Cardiac septum (tissue), 1 donor: ENCODE results near the gene PBLD. TPM values are rescaled to one million over a fixed set of nuclear protein-coding genes. Genes with fewer than 3 reads are reported as not detected.
"Not testable (repeated sequence)": the region's sequence is repeated elsewhere in the genome, so short reads cannot be mapped to it uniquely, and the experiment has no call there.

ENCODE experiments used
- DNase-seq: peaks from one replicate; pipeline ENCODE4 v3.0.0-alpha.2; 2020; ENCODE audit warnings: low spot score
- intact Hi-C: fragments of 100-400 bp; cut with DNase I; formaldehyde crosslinking; loops from one replicate; pipeline ENCODE4 v1.14.0; 2022
- total RNA-seq: library from RNA; stranded (reverse); fragmentation: NEBNext Ultra II Directional; extraction: Animal tissue kit (Norgen Biotek cat#: 25700); gene quantifications from one replicate; pipeline ENCODE4 v1.2.1, GENCODE V29; 2021
- donor health status: DM: no; HTN: no; CAD: no.

PBLD gene
- total RNA-seq, 1 donor from 2014 or later = 6.9 TPM

DNA sequence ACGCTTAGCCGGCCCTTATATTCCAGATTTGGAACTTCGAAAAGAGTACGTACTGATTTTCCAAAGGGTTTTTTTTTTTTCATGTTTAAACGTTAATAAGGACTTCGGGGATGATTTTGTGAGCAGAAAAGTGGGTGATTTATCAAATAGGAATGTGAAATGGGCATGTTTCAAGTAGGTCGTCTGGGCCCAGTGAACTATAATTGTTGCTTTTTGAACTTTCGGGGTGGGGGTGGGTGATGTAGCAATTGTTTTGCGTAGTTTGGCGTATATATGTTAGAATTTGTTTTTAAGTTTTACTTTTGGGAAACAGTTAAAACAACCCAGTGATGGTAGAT, 299 bp upstream of the PBLD start:
- intact Hi-C loops = loop anchor here (10.0 kb wide), 1 partner anchor 258 kb away; the partner anchor contains the start of gene HERC4
- no peak for DNase-seq

- intact Hi-C loops = loop anchor here (10.0 kb wide), 1 partner anchor 257 kb away; the partner anchor contains the start of gene HERC4
Measured at GRCh38 chr10:68331455-68332258, 1.1 kb downstream of the PBLD start, which contains the start of gene HNRNPH3. HNRNPH3 (plus strand) TSS chr10:68332064; CDS start chr10:68337222, 5,158 bp downstream.

DNA sequence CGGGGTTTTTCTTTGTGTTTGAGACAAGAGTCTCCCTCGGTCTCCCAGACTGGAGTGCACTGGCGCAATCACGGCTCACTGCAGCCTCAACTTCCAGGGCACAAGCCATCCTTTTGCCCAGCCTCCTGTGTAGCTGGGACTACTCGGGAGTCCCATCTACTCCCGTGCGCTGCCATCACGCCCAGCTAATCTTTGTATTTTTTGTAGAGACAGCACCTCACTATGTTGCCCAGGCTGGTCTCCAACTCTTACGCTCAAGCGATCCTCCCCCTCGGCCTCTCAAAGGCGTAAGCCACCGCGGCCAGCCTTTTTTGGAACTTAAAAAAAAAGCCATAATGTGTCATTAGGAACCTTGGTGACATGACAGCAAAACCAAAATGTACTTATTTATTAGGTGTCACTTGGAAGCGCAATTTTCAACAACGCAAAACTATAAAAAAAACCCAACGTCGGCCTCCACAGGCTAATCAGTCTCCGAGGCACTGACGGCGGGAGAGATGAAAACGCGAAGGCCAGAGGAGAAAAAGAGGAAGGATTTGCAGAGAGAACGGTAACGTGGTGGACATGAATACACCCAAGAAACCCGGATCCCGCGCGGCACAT, 1.8 kb downstream of the PBLD start:
- intact Hi-C loops = loop anchor here (10.0 kb wide), 1 partner anchor 256 kb away; the partner anchor contains the start of gene HERC4
- no peak for DNase-seq

More at GRCh38 chr10:68331455-68332258, 1.1 kb downstream of the PBLD start, which contains the start of gene HNRNPH3:
- DNase-seq = peak; percentile 99

GRCh38 chr10:68329506-68329861, 3.2 kb downstream of the PBLD start:
- intact Hi-C loops = loop anchor here (10.0 kb wide), 1 partner anchor 445 kb away; the partner anchor contains the start of gene SIRT1
- no peak for DNase-seq

GRCh38 chr10:68327889-68328786, 4.6 kb downstream of the PBLD start:
- DNase-seq = no peak
- intact Hi-C loops = loop anchor here (10.0 kb wide), 1 partner anchor 443 kb away; the partner anchor contains the start of gene SIRT1

GRCh38 chr10:68324396-68324795, 8.3 kb downstream of the PBLD start:
- intact Hi-C loops = loop anchor here (10.0 kb wide), 1 partner anchor 440 kb away; the partner anchor contains the start of gene SIRT1
- DNase-seq = not testable (repeated sequence)

DNA sequence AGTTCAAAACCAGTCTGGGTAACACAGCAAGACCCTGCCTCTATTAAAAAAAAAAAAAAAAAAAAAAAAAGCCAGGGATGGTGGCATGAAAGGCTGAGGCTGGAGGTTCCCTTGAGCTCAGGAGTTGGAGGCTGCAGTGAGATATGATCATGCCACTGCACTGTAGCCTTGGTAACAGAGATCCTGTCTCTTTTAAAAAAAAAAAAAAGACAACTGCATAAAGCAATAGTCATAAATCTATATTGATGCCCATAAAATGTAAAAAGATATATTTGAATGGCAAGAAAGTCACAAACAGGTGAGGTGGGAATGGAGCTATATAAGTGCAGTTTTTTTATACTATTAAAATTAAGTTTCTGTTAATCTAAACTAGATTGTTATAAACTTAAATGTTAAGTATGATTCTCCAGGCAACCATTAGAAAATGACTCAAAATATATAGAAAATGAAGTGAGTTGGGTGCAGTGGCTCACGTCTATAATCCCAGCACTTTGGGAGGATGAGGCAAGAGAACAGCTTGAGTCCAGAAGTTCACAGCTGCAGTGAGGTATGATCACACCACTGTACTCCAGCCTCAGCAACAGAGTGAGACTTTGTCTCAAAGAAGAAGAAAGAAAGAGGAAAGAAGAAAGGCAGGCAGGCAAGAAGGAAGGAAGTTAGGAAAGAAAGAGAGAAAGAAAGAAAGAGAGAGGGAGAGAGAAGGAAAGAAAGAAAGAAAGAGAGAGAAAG, 14.2 kb downstream of the PBLD start:
- no peak for DNase-seq
- intact Hi-C loops = no loop called here

DNA sequence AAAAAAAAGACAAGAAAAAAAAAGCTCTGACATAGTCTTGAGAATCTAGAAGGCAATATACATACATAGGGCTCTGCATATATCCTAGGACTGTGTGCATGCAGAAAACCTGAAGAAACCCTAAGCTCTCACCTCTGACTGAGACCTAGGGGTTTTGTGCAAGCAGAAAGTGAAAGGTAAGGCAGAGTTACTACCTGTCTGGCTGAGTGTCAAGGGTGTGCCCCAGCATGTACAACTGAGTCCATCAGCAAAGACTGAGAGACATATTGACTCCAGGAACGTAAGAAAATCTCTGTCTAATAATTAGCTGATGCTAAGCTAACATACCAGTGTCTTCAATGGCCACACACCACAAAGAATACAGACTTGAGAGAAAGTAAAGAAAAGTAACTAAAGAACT, 17.1 kb downstream of the PBLD start:
- DNase-seq = no peak
- intact Hi-C loops = no loop called here

GRCh38 chr10:68314930-68315329, 17.8 kb downstream of the PBLD start:
- DNase-seq, intact Hi-C loops: not testable (repeated sequence)

DNA sequence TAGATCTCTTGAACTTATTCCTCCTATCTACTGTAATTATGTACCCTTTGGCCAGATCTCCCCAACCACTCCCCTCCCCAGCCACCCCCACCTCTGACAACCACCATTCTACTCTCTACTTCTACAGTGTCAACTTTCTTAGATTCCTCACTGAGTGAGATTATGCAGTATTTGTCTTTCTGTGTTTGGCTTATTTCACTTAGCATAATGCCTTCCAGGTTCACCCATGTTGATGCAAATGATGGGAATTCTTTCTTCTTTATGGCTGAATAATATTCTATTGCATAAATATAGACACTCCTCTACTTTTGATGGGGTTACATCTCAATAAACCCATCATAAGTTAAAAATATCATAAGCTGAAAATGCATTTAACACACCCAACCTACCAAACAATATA, 22.2 kb downstream of the PBLD start:
- no peak for DNase-seq
- intact Hi-C loops = no loop called here

DNA sequence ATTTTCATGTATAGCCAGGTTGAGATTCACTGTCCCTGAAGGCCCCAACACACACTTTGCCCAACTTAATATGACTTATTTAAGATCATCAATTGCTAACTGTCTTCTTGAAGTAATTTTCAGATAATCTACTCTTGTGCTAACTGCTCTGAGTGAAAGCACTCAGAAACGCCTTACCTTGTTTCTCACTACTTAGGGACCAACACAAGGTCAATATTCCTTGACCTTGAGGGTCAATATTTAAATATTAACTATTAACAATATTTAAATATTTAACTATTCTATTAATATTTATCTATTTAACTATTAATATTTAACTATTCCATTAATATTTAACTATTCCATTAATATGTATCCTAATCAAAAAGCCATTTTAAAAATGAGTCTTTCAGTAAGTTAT, 26.9 kb downstream of the PBLD start:
- DNase-seq = no peak
- intact Hi-C loops = no loop called here

DNA sequence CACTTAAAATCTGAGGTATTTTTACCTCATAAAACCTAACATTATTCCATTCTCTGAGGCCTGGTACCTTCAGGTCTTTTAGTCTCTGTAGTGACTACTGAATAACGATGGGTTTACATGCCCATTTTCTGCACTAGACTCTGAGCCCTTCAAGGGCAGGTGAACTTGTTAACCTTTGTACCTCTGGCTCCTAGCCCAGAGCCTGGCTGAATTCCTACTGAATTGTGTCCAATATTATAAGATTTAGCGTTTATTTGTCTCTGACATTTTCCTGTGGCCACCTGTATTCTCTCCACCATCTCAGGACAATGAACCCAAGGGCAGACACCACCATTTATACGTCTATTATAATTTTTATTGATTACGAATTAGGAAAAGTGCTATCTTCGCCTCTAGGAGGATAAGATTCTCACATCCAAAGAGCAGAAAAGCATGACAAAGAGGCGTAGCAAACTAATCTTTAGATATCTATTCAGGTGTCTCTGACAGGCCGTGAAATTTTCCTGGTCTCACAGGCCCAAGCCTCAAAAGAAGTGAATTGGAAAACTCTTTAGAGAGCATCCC, 28.8 kb downstream of the PBLD start:
- intact Hi-C loops = loop anchor here (2.0 kb wide), 2 partner anchors 91 to 221 kb away; no protein-coding TSS in a partner anchor
- DNase-seq = no peak

- no peak for DNase-seq
- intact Hi-C loops = loop anchor here (2.0 kb wide), 2 partner anchors 90 to 220 kb away; no protein-coding TSS in a partner anchor
Measured at GRCh38 chr10:68302871-68303270, 29.9 kb downstream of the PBLD start.

GRCh38 chr10:68302503-68302823, 30.3 kb downstream of the PBLD start:
- no peak for DNase-seq
- intact Hi-C loops = loop anchor here (2.0 kb wide), 2 partner anchors 90 to 220 kb away; no protein-coding TSS in a partner anchor

DNA sequence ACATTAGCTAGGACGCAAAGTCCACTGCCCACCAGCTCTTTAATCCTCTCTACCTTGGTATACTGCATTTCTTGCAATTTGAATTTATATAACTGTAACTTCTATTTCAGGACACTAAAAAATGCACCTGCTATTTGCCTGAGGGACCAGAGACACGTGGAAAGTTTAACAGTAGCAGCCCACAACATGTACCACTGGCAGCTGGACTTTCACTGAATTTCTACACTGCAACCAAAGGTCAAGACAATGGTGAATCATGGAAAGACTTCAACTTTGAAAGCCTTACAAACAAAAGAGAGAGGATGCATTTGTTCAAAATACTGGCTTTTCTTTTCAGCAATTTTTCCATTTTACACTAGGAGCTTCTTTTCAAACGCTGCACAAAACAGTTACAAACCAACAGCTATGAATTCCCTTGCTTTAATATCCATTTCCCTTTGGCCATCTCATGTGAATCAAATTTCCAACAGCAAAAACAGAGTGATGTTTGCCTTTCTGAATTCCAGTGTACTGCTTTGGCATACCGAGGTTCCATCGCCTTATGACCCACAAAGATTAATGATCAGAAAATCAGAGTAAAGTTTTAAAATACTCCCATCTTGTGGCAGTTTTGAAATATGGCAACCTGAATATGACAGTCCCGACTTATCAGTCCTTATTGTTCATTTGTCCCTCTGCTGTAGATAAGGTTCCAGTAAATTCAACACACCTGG, 30.8 kb downstream of the PBLD start:
- intact Hi-C loops = loop anchor here (2.0 kb wide), 2 partner anchors 89 to 219 kb away; no protein-coding TSS in a partner anchor

GRCh38 chr10:68301301-68301700, 31.4 kb downstream of the PBLD start:
- DNase-seq = no peak
- intact Hi-C loops = no loop called here

More for the DNA sequence above, 30.8 kb downstream of the PBLD start:
- no peak for DNase-seq

DNA sequence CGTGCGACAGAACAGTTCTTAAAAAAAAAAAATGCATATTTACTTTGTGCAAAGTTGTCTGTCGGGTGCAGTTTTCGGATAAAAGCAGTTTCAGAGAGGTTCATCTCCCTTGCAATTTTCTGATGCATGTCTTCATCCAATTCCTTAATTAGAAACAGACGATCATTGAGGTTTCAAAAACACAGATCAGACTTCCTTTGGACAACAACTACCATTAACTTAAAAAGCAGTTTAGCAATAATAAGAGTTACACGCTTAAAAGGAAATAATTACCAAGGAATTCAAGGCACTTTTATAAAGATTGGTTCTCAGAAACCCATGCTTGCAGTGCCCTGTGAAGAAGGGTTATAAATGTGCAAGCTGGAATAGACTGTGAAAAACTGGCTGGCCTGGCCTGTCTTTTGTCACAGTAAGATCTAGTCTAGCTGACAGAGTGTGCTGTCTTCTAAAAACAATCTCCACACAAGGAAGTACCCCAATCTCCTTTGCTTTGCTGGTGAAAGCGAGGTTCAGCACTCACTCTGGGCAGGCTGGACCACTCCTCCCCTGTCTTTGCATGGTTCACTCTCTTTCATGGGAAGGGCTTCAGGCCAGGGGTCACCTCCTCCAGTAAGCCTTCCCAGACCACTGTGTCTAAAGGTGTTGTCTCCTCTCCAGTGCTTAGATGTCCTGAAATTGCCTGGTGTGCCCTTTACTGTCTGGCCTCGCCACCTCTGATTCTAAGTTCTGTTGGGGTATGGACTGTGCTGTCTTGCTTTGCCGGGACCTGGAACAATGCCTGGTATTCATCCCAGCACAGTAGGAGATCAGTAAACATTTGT, 35.7 kb downstream of the PBLD start:
- intact Hi-C loops = no loop called here
- no peak for DNase-seq
